NCI-H187 treated with DMSO at 0.1 percent for 48 hours (cell line): ENCODE results near the gene SH3BP4.

Experiments used
- DNase-seq: peaks from one replicate; lab custom pipeline; 2025; lab: John Stamatoyannopoulos, UW

SH3BP4 gene

GRCh38 chr2:234966340-234966739 is 14.5 kb downstream of the SH3BP4 start:
- no peak for DNase-seq

- no peak for DNase-seq
Observed at GRCh38 chr2:234967201-234967869, 15.5 kb downstream of the SH3BP4 start.

DNA sequence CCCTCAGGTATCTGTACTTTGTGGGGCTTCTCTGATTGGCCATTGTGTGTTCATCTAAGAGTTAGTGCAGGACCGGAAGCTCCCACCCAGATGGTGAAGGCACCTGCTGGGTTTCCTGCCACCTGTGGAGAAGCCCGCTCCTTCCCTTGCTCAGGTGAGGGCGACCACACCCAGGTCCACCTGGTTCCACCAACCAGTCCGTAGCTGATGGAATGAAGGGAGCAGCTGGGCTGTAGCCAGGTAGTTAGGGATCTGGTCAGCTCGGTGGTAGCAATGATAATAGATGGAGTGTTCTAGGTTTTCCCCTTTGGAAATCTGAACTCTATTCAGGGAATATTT is 16.0 kb downstream of the SH3BP4 start:
- no peak for DNase-seq

DNA sequence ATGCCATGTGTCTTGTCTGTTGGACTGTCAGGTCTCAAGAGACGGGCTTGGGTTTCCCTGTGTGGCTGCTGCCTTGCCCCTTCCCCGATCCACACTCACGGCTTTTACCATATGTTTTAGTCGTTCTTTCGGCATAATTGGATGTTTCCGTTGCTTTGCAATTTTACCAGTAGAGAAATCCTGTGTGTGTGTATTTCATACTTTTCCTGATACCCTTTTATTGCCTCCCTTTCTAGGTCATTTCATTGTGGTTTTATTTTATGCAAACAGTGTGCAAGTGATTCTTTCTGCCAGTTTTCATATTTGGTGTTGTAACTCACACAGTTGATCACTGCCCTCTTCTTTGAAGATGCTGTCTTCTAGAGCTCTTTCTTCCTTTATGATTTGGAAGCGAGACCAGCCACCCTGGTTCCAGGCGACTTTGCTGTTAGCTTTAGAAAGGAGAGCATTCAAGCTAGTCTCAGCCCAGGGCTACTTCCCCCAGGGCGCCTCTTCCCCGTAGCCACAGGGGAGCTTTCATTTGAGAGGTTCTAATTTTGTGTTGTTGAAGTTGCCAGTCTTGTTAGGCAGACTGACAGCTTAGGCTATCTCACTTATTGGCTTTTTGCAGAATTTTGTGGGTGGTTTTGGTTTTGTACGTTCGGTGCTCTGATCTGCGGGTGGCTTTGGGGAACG is 17.0 kb downstream of the SH3BP4 start:
- DNase-seq, result no peak

- DNase-seq, result no peak
Observed at GRCh38 chr2:234969306-234970098, 17.7 kb downstream of the SH3BP4 start.

DNA sequence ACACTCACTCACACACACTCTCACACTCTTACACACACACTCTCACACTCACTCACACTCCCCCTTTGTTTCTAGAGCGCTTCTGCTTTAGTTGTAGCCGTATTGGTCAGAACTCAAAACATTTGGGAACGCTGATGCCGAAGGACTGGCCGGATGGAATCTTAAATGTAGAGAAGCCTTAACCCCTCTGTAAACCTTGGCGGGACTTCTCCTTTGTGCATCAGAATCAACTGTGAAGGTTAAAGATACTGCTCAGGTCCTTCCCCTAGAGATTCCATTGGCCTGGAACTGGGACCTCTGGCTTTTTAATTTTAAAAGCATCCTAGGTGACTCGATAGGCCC is 18.3 kb downstream of the SH3BP4 start:
- DNase-seq, result no peak

DNA sequence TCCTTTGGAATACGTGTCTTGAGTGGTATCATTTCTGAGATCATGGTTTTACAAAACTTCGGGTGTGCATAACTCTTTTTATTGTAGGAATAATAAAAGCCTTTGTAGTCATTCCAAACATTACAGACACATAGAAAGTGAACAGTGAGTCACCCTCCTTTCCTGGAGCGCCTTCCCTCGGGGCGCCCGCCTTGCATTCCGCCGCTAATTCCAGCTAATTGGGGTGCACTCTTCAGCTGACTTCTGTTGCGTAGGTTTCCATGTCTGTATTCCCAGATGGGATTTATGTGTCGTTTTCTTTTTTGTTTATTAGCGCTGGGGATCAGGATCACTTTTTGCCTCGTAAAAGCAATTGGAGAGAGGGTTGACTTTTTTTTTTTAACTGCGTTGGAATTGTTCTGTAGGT is 18.7 kb downstream of the SH3BP4 start:
- DNase-seq, result no peak

DNA sequence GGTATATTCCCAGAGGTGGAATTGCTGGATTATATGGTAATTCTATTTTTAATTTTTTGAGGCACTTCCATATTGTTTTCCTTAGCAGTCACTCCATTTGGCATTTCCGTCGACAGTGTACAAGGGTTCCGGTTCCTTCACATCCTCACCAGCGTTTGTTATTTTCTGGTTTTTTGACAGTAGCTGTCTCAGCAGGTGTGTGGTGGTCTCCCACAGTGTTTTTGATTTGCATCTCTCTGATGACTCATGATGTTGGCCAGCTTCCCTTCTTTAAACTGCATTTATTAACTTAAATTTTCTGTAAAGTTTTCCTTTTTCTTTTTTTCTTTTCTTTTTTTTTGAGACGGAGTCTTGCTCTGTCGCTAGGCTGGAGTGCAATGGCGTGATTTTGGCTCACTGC is 19.7 kb downstream of the SH3BP4 start:
- no peak for DNase-seq

DNA sequence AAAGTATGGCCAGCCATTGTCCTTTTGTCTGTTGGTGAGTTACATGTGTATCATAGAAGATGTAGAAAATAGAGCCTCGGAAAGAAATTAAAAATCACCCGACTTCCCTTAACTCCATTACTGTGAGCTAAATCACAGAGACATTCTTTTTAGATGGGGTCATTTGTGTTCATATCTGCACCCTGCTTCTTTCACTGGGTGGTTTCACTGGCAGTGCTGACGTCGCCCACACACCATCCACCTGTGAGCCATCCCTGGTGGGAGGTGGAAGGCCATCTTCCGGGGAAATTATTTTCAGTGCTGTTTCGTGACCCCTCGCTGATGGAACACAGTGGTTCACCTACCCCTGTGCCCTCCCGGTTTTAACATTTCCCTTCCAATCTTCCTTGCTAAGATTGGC is 21.2 kb downstream of the SH3BP4 start:
- no peak for DNase-seq

GRCh38 chr2:234974501-234975385 is 22.9 kb downstream of the SH3BP4 start:
- no peak for DNase-seq

DNA sequence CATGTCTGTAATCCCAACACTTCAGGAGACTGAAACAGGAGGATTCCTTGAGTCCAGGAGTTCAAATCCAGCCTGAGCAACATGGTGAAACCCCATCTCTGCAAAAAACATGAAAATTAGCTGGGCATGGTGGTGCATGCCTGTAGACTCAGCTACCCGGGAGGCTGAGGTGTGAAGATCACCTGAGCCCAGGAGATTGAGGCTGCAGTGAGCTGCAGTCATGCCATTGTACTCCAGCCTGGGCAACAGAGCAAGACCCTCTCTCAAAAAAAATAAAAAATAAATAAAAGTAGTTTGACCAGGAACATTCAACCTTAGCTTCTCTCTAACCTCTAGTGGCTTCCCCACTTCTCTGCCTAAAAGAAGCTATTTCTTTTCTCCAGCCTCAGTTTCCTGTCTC is 23.8 kb downstream of the SH3BP4 start:
- no peak for DNase-seq

- no peak for DNase-seq
Observed at GRCh38 chr2:234976479-234977227, 24.8 kb downstream of the SH3BP4 start.

GRCh38 chr2:234977228-234977679 is 25.4 kb downstream of the SH3BP4 start:
- no peak for DNase-seq

GRCh38 chr2:234978466-234979203 is 26.8 kb downstream of the SH3BP4 start:
- no peak for DNase-seq

DNA sequence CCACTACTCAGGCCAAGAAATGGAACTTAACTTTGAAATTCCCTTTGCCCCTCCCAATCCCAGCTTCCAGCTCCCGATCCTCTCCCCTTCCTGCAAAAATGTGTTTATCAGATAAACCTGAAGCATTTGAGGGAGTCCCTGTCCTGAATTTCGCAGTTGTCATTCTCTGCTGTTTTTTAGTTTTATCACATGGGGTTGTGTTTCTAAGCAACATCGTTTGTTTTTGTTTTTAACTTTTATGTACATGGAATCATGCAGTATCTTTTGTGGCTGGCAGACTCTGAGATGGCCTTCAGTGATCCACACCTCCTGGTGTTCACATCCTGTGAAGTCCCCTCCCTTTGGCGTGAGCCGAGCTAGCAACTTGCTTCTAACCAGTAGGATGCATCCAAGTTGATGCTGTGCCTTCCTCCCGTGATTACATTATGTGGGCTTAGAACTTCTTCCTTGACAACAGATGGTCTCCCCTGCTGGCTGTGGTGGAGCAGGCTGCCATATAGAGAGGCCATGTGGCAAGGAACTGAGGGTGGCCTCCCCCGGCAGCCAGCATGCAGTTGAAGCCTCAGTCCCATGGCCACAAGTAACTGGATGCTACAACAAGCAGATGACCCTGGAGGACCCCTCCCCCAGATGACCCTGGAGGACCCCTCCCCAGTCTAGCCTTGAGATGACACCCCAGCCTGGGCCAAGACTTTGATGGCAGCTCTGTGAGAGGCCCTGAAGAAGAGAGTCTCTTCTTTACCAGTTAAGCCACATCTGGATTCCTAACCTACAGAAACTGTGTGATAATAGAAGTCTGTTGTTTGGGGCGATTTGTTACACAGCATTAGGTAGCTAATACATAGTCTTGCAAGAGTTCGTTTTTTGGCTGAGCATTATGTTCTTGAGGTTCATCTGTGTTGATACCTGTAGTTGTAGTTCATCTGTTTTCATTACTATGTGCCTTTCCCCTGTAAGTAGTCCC is 27.7 kb downstream of the SH3BP4 start:
- DNase-seq, result no peak

DNA sequence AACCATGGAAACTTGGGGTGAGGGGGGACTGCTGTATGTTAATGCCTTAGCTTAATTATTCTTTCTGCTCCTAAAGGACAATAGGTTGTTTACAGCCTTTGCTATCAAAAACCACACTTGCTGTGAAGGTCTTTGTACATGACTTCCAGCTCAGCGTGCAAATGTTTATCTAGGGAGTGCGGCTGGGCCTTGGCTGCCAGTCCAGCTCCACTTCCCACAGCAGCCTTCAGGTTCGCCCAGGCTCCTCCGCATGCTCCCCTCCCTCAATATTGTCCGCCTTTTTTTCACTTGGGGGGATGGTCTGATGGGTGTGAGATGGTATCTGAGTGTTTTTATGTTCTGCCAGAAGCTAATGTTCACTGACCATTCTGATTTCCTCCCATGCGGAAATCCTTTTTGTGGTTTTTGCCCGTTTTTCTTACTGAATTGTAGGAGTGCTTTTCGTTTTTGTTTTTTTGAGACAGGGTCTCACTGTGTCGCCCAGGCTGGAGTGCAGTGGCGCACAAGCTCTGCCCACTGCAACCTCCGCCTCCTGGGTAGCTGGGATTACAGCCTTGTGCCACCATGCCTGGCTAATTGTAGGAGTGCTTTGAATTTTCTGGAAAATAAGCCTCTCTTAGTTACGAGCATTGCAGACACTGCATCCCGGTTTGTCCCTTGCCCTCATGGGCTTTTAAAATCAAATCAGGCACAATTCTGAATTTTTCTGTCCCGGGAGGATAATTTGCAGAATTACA is 28.8 kb downstream of the SH3BP4 start:
- DNase-seq, result no peak

GRCh38 chr2:234981197-234982095 is 29.6 kb downstream of the SH3BP4 start:
- no peak for DNase-seq
